Measurements from ENCODE around the gene PSMD2.

Gene PSMD2

GRCh38 chr3:184354121-184354728 lies 55.2 kb downstream of the PSMD2 start:
- peak in 1 of 3 donors; percentile 59 for DNase-seq (ENCODE audit: low read depth in 3 of 3, low spot score in 1 of 3)

GRCh38 chr3:184354754-184355153 lies 55.7 kb downstream of the PSMD2 start:
- DNase-seq (ENCODE audit: low read depth in 3 of 3, low spot score in 1 of 3), result no peak

GRCh38 chr3:184355261-184356040 lies 56.4 kb downstream of the PSMD2 start:
- DNase-seq (ENCODE audit: low read depth in 3 of 3, low spot score in 1 of 3), result no peak

GRCh38 chr3:184357248-184358123 lies 58.4 kb downstream of the PSMD2 start:
- DNase-seq (ENCODE audit: low read depth in 3 of 3, low spot score in 1 of 3), result no peak

GRCh38 chr3:184358124-184358767 lies 59.2 kb downstream of the PSMD2 start:
- no peak for DNase-seq (ENCODE audit: low read depth in 3 of 3, low spot score in 1 of 3)
